GM12878 (cell line): ENCODE measurements around the gene PRKN.

ENCODE experiments used
- BACH1 ChIP-seq: fragments of 450-650 bp; IDR thresholded peaks from 2 replicates; pipeline ENCODE4 v1.6.1; 2017; ENCODE audit warnings: mild to moderate bottlenecking, borderline replicate concordance
- CREB1 ChIP-seq: IDR thresholded peaks from 2 replicates; pipeline ENCODE4 v1.6.1; 2012; ENCODE audit warnings: low read depth, mild to moderate bottlenecking, inconsistent platforms
- EZH2 ChIP-seq: IDR thresholded peaks from 2 replicates; pipeline ENCODE4 v1.6.1; 2012; ENCODE audit warnings: low read depth, mild to moderate bottlenecking, control low read depth, inconsistent platforms, low read length, borderline replicate concordance; ENCODE audit not compliant: control insufficient read depth
- MEF2A ChIP-seq: IDR thresholded peaks from 2 replicates; pipeline ENCODE4 v1.6.1; 2011; ENCODE audit warnings: low read depth, mild to moderate bottlenecking, low read length, moderate library complexity; ENCODE audit not compliant: insufficient read depth
- MXI1 ChIP-seq: fragments of 150-350 bp; IDR thresholded peaks from 2 replicates; pipeline ENCODE4 v1.6.1; 2011; ENCODE audit warnings: low read depth, mild to moderate bottlenecking, inconsistent platforms, low read length, improper control_type of control experiment
- NFYA ChIP-seq: IDR thresholded peaks from 2 replicates; pipeline ENCODE4 v1.6.1; 2011; ENCODE audit warnings: low read depth, mild to moderate bottlenecking, low read length, improper control_type of control experiment, borderline replicate concordance
- NR2F1 ChIP-seq: fragments of 450-650 bp; conservative IDR thresholded peaks from 2 replicates; pipeline ENCODE4 v1.6.1; 2017; ENCODE audit warnings: mild to moderate bottlenecking
- TF ChIP-seq, protein P1 (sequence below), 3 experiments: IDR thresholded peaks in 2 of 3; conservative IDR thresholded peaks in 1 of 3; 2 replicates each; pipeline ENCODE4 v1.5.1; 2011; ENCODE audit warnings: low read depth in 3 of 3, low read length in 3 of 3, mild to moderate bottlenecking in 3 of 3, control low read depth in 2 of 3, moderate library complexity in 2 of 3, inconsistent platforms in 1 of 3, mixed read lengths in 1 of 3; ENCODE audit not compliant: control insufficient read depth in 2 of 3, insufficient read depth in 1 of 3; ENCODE audit errors: extremely low read depth in 1 of 3

GRCh38 chr6:161408041-161408440 is 1319.5 kb downstream of the PRKN start:
- TF ChIP-seq EZH2, result no peak
- TF ChIP-seq, protein P1, sequence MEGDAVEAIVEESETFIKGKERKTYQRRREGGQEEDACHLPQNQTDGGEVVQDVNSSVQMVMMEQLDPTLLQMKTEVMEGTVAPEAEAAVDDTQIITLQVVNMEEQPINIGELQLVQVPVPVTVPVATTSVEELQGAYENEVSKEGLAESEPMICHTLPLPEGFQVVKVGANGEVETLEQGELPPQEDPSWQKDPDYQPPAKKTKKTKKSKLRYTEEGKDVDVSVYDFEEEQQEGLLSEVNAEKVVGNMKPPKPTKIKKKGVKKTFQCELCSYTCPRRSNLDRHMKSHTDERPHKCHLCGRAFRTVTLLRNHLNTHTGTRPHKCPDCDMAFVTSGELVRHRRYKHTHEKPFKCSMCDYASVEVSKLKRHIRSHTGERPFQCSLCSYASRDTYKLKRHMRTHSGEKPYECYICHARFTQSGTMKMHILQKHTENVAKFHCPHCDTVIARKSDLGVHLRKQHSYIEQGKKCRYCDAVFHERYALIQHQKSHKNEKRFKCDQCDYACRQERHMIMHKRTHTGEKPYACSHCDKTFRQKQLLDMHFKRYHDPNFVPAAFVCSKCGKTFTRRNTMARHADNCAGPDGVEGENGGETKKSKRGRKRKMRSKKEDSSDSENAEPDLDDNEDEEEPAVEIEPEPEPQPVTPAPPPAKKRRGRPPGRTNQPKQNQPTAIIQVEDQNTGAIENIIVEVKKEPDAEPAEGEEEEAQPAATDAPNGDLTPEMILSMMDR (IDR thresholded peaks at IDR 0.05 in 2 of 3, conservative IDR thresholded peaks at IDR 0.05 in 1 of 3; ENCODE audit: control insufficient read depth in 2 of 3, extremely low read depth in 1 of 3, insufficient read depth in 1 of 3, low read depth in 3 of 3, low read length in 3 of 3), result no peak
- no peak for TF ChIP-seq MXI1
- TF ChIP-seq NR2F1, result no peak
- TF ChIP-seq CREB1, result no peak
- TF ChIP-seq NFYA, result no peak
- TF ChIP-seq MEF2A, result no peak
- TF ChIP-seq BACH1, result no peak
